ENCODE results near the gene HMGN1.

The HMGN1 gene

GRCh38 chr21:39313042-39313570 lies 35.8 kb downstream of the HMGN1 start:
- intact Hi-C loops (cut with DNase I), result loop anchor here (1.0 to 5.0 kb wide), 4 partner anchors 36 to 130 kb away; partner anchors contain the start of genes HMGN1 and PSMG1
- peak in 7 of 10 donors; percentile 9 to 85 (median 31) for DNase-seq

- DNase-seq, result peak; percentile 93 to 99 (median 96)
- intact Hi-C loops (cut with DNase I), result loop anchor here (1.0 to 5.0 kb wide), 4 partner anchors 36 to 130 kb away; partner anchors contain the start of genes HMGN1 and PSMG1
Observed at GRCh38 chr21:39312112-39313041, 36.5 kb downstream of the HMGN1 start.

GRCh38 chr21:39311164-39311563 lies 37.7 kb downstream of the HMGN1 start:
- DNase-seq, result peak in 1 of 10 donors; percentile 58
- intact Hi-C loops (cut with DNase I), result loop anchor here (5.0 kb wide), 1 partner anchor 131 kb away; no protein-coding TSS in a partner anchor

GRCh38 chr21:39307466-39307865 lies 41.4 kb downstream of the HMGN1 start:
- DNase-seq, result no peak
- intact Hi-C loops (cut with DNase I), result no loop called here

- DNase-seq, result no peak
- intact Hi-C loops (cut with DNase I), result no loop called here
Observed at GRCh38 chr21:39300587-39300986, 48.3 kb downstream of the HMGN1 start.

- no peak for DNase-seq
- intact Hi-C loops (cut with DNase I), result no loop called here
Observed at GRCh38 chr21:39296891-39297290, 52.0 kb downstream of the HMGN1 start.
